HG03558 (cell line): ENCODE results near the gene FAM43B.
"Not testable (repeated sequence)": the region's sequence is repeated elsewhere in the genome, so short reads cannot be mapped to it uniquely, and the experiment has no call there.

Experiments
- ATAC-seq: cut with Tn5 transposase; IDR thresholded peaks from one replicate; pipeline ENCODE4 v1.9.1; 2021; ENCODE audit warnings: moderate number of reproducible peaks; ENCODE audit not compliant: unreplicated experiment; ENCODE audit errors: extremely low read depth

Gene FAM43B

DNA sequence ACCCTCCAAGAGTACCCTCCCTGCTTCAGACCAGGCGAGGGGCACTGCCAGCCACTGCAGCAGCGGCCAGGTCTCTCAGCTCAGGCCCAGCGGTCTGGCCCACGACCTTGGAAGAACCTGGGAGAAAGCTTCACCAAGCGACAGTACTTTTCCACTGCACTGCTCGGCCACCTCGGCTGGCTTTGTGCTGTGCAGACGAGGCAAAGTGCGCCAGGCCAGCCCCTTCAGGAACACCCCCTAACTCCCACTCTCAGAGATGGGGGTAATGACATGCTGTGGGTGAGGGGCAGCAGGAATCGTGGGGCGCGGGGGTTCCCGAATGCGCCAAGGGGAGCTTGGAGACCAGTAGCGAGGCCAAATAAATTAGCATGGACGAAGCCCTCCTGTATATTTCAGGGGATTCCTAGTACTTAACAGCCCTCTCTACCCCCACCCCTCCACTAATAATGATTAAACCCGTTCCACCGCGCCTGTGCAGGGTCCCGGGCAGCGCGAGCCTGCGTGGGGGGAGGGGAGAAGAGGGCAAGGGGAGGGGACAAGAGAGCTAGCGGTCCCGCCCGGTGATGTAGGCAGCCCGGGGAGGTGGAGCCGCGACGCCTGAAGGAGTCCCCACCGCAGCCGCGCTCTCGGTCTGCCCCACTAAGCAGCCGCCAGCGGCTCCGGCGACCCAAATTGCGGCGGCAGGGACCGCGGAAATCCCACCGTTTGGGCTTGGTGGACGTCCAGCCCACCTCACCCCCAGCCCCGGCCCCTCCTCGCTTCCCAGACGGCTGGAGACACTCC is at the start of gene FAM43B:
Gene FAM43B, plus strand, starts transcription at position 629 of the 783 bp plus-strand sequence. CDS start 401 bp downstream, outside the sequence.
- ATAC-seq, result no peak

GRCh38 chr1:20505488-20505887 is 46.9 kb upstream of the FAM43B start:
- no peak for ATAC-seq

DNA sequence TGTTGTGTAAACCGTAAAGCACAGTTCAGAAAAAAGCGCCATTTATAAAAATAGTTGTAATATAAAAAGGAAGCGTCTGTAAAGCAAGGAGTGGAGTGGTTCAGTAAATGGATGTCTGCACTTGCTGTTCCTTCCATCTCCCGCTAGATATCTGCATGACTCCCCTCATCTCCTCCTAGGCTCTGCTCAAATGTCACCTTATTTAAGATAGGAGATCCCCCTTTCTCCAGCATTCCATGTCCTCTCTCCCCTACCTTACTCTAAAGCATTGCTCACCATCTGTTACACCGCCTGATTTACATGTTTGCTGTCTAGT is 45.2 kb upstream of the FAM43B start:
- no peak for ATAC-seq

DNA sequence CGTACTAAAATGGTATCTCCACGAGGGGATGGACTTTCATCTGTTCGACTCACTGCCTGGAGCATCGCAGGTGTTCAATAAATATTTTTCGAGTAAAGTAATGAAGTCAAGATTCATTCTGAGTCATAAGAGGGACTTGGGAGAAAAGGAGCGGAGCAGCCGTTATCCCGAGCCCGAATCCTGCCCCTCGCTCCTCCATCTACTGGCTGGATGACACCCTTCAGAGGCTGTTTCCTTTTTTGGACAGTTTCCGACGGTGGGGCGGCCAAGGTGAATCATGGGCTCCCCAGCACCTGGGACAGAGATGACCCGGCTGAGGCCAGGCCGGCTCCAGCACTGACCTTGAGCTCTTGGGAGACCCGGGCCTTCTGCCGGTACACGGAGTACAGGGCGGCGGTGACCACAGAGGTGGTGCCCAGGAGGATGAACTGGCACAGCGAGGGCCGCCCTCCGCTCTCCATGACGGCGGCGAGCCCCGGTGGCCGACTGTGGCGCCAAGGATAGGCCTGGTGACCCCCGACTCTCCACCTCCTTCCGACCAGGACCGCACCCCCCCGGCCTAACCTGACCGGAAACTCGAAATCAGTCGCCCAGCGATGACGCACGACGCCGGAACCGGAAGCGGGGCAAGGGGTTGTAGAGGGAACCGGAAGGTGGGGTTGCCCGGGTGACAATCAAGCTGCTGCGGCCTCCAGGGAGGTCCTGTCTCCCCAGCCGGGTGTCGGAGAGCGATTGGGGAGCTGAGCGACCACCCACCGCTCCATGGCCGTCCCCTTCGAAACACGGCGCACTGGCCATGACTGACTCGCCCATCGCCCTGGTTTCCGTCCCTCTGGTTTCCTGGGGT is 44.6 kb upstream of the FAM43B start, which contains the start of gene MUL1:
Gene MUL1, minus strand, starts transcription at position 588 of the 847 bp plus-strand sequence. Its CDS starts 127 bp downstream, at position 461.
- ATAC-seq, result peak; percentile 60

- ATAC-seq, result no peak
Measured at GRCh38 chr1:20508411-20508771, 44.0 kb upstream of the FAM43B start.

DNA sequence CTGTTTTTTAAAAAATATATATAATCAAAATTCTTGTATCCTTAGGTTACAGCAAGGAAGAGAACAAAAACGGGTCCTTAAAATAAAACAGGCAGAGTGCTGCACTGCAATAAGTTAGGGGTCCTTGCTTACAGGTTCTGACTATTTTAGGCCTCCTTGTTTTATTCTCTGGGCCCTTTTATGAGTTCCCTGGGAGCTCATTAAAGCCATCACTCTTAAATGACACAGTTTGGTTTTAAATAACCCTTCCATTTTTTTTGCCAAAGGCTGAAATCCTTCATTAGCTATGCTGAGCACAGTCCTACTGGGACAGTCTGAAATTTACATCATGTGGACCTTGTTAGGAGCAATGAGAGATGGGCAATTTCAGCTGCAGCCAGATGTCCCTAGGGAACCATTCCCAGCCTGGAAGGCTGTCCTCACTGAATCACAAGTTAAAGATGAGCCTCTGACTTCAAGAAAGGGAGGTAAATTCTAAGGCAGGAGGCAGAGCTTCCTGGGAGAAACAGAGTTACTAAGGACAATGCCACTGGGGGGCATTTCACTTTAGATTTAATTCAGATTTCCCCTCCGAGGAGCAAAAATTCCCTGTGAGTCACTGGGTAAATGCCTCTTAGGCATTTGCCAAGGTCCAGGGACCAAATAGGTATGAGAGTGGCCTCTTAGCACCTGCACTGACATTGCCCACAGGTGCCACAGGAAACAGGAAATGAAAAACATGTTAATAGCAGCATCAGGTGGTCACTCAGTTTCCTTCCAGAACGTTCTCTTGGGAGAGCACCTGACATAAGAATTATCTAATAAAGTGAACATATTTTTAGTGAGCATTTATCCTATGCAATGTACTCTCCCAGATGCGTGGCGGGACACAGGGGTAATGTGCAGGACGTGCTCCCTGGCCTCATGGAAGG is 40.6 kb upstream of the FAM43B start:
- ATAC-seq, result no peak

GRCh38 chr1:20519609-20520262 is 32.6 kb upstream of the FAM43B start:
- not testable (repeated sequence) for ATAC-seq

DNA sequence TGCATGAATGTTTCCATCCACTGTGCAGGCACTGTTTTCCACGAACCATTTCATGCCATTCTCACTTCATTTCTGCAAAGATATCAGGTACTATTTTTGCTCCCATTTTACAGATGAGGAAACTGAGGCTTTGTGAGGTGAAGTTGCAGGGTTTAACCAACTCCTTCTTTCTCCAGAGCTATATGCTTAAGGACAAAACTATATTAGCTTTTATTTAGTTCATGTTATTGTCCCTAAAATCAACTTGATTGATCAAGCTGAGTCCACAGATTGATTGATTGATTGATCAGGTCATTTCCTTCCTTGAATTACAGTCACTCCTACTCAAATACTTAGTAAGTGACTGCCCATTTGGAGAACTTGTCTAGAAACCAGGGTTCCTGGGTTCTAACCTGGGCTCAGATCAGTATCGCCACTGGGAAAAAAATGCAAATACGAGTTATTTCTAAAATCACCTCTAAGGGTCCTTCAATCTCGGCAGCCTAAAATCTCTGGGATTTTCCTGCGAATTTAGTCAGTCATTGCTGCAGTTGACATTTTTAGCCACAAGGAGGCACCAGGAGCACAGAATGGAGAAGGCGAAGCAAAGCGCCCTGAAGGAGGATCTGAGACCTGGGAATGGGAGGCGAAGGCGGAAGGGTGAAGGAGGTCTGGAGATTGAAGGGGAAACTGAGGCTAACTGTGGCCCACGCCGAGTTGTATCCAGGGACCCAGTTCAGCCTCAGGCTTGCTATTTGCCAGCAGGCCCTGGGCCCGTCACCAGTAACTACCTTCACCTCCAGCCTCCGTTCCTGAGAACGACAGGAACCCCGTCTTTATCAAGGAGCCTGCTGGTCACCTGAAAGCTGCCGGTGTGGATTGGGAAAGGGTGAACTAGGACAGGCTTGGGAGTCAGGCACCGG is 30.2 kb upstream of the FAM43B start:
- ATAC-seq, result no peak

GRCh38 chr1:20526267-20526666 is 26.1 kb upstream of the FAM43B start:
- no peak for ATAC-seq

GRCh38 chr1:20528221-20528620 is 24.2 kb upstream of the FAM43B start:
- no peak for ATAC-seq

DNA sequence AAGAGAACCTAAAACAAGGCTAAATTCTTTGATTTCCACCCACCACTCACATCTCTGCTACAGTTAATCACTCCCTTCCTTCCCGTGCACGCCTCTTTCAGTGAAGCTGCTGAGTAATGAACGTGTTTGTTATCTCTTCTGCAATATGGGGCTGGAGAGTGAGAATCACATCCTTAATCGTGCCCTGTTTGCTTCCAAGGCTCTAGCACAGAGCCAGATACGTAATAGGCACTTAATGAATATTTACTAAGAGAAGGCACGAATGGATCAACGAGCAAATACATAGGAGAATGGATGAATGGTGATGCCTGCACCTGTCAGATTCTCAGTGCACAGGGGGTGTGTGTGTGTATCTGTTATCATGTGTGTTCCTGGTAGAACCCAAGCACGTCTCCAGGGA is 22.1 kb upstream of the FAM43B start:
- ATAC-seq, result no peak

GRCh38 chr1:20530901-20531300 is 21.5 kb upstream of the FAM43B start:
- ATAC-seq, result no peak

GRCh38 chr1:20533635-20534034 is 18.7 kb upstream of the FAM43B start:
- ATAC-seq, result no peak

GRCh38 chr1:20534659-20535417 is 17.5 kb upstream of the FAM43B start:
- no peak for ATAC-seq

- no peak for ATAC-seq
Measured at GRCh38 chr1:20538227-20538626, 14.1 kb upstream of the FAM43B start.

GRCh38 chr1:20538760-20539551 is 13.4 kb upstream of the FAM43B start:
- ATAC-seq, result no peak

GRCh38 chr1:20540281-20540680 is 12.1 kb upstream of the FAM43B start:
- ATAC-seq, result no peak
